Neutrophil (primary cell): ENCODE data around the gene SH3BP5L.
"Not testable (repeated sequence)": the region's sequence is repeated elsewhere in the genome, so short reads cannot be mapped to it uniquely, and the experiment has no call there.

Experiments
- H3K27ac ChIP-seq: fragments of 200-600 bp; sonication (generic); 2 replicates; pipeline ENCODE4 v1.5.1; 2016; ENCODE audit warnings: mild to moderate bottlenecking, moderate library complexity
- H3K27me3 ChIP-seq: fragments of 200-600 bp; sonication (generic); 2 replicates; pipeline ENCODE4 v1.6.0; 2016; ENCODE audit warnings: mild to moderate bottlenecking
- H3K36me3 ChIP-seq: fragments of 200-600 bp; sonication (generic); 2 replicates; pipeline ENCODE4 v1.5.1; 2017
- H3K4me1 ChIP-seq, 2 experiments: fragments of 200-600 bp in 1 of 2; sonication (generic) in 1 of 2; 1 replicate in 1 of 2; 2 replicates in 1 of 2; pipeline versions ENCODE4 v1.5.1 to v1.6.1; 2013 to 2016; ENCODE audit warnings: low read depth in 1 of 2, low read length in 1 of 2, mild to moderate bottlenecking in 1 of 2, moderate library complexity in 1 of 2; ENCODE audit not compliant: control insufficient read depth in 1 of 2, insufficient read depth in 1 of 2
- H3K4me3 ChIP-seq, 2 experiments: fragments of 200-600 bp in 1 of 2; sonication (generic) in 1 of 2; 1 replicate in 1 of 2; 2 replicates in 1 of 2; pipeline ENCODE4 v1.5.1; 2013 to 2016; ENCODE audit warnings: low read depth in 1 of 2, low read length in 1 of 2, mild to moderate bottlenecking in 1 of 2, moderate library complexity in 1 of 2
- H3K9me3 ChIP-seq: fragments of 200-600 bp; sonication (generic); 2 replicates; pipeline ENCODE4 v1.5.1; 2016
- TF ChIP-seq, protein P1 (sequence below): fragments of 200-600 bp; sonication (generic); IDR thresholded peaks from 2 replicates; pipeline ENCODE4 v1.5.1; 2016; ENCODE audit warnings: antibody characterized with exemption

Gene SH3BP5L

DNA sequence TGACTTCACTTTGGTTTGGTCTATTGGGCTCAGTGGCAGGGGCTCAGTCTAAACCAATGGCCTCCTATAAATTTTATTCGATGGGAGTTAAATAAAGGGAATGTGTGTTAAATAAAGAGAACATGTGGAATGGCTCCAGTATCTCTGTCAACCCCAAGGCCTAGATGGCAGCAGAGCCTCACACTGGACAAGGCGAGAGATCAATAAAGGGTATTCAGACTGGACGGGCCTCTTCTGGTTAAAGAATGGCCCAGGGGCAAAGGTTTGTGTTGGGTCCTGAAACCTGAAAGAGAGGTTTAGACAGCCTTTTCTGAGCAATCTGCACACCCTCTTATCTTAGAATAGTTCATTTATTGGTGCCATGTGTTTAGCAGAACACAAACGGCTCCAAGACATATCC lies 34.7 kb downstream of the SH3BP5L start:
- Histone ChIP-seq H3K4me3 (no peak overlapping the region), H3K36me3 (no peaks in the 10 kb centered on the region), H3K27me3 (no peaks in the 10 kb centered on the region), H3K27ac (peak overlapping the region; percentile 79), H3K4me1 (peaks cover 50 to 52% of the 10 kb centered on the region in 2 experiments), H3K9me3 (no peaks in the 10 kb centered on the region)
- TF ChIP-seq, protein P1, sequence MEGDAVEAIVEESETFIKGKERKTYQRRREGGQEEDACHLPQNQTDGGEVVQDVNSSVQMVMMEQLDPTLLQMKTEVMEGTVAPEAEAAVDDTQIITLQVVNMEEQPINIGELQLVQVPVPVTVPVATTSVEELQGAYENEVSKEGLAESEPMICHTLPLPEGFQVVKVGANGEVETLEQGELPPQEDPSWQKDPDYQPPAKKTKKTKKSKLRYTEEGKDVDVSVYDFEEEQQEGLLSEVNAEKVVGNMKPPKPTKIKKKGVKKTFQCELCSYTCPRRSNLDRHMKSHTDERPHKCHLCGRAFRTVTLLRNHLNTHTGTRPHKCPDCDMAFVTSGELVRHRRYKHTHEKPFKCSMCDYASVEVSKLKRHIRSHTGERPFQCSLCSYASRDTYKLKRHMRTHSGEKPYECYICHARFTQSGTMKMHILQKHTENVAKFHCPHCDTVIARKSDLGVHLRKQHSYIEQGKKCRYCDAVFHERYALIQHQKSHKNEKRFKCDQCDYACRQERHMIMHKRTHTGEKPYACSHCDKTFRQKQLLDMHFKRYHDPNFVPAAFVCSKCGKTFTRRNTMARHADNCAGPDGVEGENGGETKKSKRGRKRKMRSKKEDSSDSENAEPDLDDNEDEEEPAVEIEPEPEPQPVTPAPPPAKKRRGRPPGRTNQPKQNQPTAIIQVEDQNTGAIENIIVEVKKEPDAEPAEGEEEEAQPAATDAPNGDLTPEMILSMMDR = no peak

DNA sequence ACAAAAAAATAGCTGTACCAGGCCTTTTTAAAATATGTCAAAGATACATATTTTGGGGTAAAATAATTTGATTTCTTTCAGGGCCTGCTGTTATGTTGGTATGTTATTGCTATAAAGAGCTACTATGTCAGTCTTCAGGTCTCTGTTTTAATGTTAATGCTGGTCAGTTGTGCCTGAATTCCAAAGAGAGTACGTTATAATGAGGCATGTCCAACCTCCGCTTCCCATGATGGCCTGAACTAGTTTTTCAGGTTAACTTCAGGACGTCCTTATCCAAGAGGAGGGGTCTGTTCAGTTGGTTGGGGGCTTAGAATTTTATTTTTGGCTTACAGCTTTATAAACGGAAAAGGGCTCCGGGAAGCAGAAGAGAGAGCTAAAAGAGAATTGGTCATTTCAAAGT lies 35.3 kb downstream of the SH3BP5L start:
- peak overlapping the region; percentile 79 for H3K27ac ChIP-seq
- no peaks in the 10 kb centered on the region for H3K36me3 ChIP-seq
- no peaks in the 10 kb centered on the region for H3K9me3 ChIP-seq
- peaks cover 56 to 58% of the 10 kb centered on the region in 2 experiments for H3K4me1 ChIP-seq
- H3K27me3 ChIP-seq = no peaks in the 10 kb centered on the region
- TF ChIP-seq, protein P1 = no peak
- H3K4me3 ChIP-seq = no peak overlapping the region

GRCh38 chr1:248789337-248789736 lies 36.4 kb downstream of the SH3BP5L start:
- not testable (repeated sequence) for H3K9me3 ChIP-seq, H3K4me3 ChIP-seq, H3K27me3 ChIP-seq, H3K36me3 ChIP-seq
- H3K4me1 ChIP-seq = peaks cover 62 to 65% of the 10 kb centered on the region in 2 experiments
- peak overlapping the region; percentile 3 for H3K27ac ChIP-seq

DNA sequence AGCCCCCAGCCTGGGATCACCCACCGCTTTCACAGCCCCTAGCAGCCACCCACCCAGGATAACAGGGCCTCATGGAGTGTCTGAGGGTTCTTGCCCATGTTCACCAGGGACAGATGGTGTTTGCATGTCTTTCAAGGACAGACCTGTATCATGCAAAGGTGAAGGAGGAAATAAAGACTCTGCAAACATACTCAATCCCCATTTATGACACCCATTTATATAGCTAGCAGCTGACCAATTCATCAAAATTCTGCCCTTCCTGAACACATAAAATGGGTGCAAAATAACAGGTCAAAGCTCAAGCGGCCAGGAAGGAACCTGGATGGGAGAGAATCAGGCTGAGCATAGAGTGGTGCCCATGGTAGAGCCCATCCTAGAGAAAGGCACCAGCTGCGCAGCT lies 37.4 kb downstream of the SH3BP5L start:
- Histone ChIP-seq H3K9me3 (no peaks in the 10 kb centered on the region), H3K27me3 (no peaks in the 10 kb centered on the region), H3K4me3 (no peak overlapping the region), H3K4me1 (peaks cover 65 to 74% of the 10 kb centered on the region in 2 experiments), H3K27ac (peak overlapping the region; percentile 82), H3K36me3 (peaks cover 5% of the 10 kb centered on the region)
- TF ChIP-seq, protein P1 = no peak

GRCh38 chr1:248787430-248787829 lies 38.3 kb downstream of the SH3BP5L start:
- Histone ChIP-seq H3K9me3 (no peaks in the 10 kb centered on the region), H3K27ac (peak overlapping the region; percentile 82), H3K4me1 (peaks cover 66 to 75% of the 10 kb centered on the region in 2 experiments), H3K27me3 (no peaks in the 10 kb centered on the region), H3K36me3 (peaks cover 5% of the 10 kb centered on the region), H3K4me3 (no peak overlapping the region)
- TF ChIP-seq, protein P1 = no peak

GRCh38 chr1:248786156-248786555 lies 39.6 kb downstream of the SH3BP5L start:
- no peak overlapping the region for H3K4me3 ChIP-seq
- TF ChIP-seq, protein P1 = no peak

More at GRCh38 chr1:248786156-248786555, 39.6 kb downstream of the SH3BP5L start:
- peaks cover 5% of the 10 kb centered on the region for H3K36me3 ChIP-seq
- no peaks in the 10 kb centered on the region for H3K27me3 ChIP-seq
- peak overlapping the region; percentile 82 for H3K27ac ChIP-seq
- H3K9me3 ChIP-seq = no peaks in the 10 kb centered on the region
- H3K4me1 ChIP-seq = peaks cover 53 to 62% of the 10 kb centered on the region in 2 experiments
